SK-N-MC (cell line): ENCODE data around the gene AGAP1.

Experiments used
- EZH2 ChIP-seq: fragments of 200-600 bp; sonication (generic); IDR thresholded peaks from one replicate; pipeline ENCODE4 v1.6.1; 2017; ENCODE audit warnings: antibody characterized with exemption
- FOXP2 ChIP-seq: optimal IDR thresholded peaks from 2 replicates; pipeline ENCODE3; 2011; ENCODE audit warnings: mild to moderate bottlenecking, moderate library complexity; ENCODE audit not compliant: insufficient read depth; ENCODE audit errors: extremely low read length, control extremely low read depth
- POLR2AphosphoS5 ChIP-seq: IDR thresholded peaks from 2 replicates; pipeline ENCODE4 v1.6.1; 2012; ENCODE audit warnings: mild to moderate bottlenecking, low read depth, low read length, borderline replicate concordance

DNA sequence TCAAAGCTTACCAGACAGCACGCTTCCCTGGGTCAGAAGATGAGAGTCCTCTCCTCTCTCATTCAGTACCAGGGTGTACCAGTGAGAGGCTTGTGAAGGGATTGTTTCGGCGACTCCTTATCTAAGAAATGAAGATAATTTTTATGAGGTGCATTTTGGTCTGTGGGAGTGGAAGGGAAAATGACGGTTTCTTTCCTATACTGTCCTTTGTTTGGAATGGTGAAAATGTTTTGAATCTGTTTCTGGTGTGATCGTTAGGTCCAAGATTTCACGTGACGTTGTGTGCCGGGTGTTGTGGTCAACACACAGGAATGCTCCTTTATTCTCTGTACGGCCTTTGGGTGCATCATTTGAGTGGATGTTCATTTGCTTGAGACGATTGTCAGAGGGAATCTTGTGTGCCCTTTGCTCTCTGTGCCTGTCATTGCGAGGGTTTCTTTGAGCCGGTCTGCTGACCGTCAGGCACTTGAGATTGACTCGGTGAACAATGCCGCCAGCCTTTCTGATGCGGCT lies 183.5 kb downstream of the AGAP1 start:
- TF ChIP-seq POLR2AphosphoS5 (no peak), EZH2 (no peak), FOXP2 (no peak)
